Upper lobe of right lung (tissue), 1 donor: ENCODE data around the gene FGD5. TPM values are rescaled to one million over a fixed set of nuclear protein-coding genes. Genes with fewer than 3 reads are reported as not detected.

Experiments
- ATAC-seq: fragments of 200-7000 bp; cut with Tn5 transposase; one replicate; pipeline ENCODE4 v1.9.1; 2020; ENCODE audit warnings: mild to moderate bottlenecking, moderate library complexity
- DNase-seq: peaks from one replicate; pipeline ENCODE4 v3.0.0-alpha.2; 2020
- H3K27ac ChIP-seq: fragments of 200-600 bp; one replicate; pipeline ENCODE4 v1.8.0; 2022
- H3K27me3 ChIP-seq: fragments of 200-600 bp; one replicate; pipeline ENCODE4 v1.8.0; 2022; ENCODE audit warnings: mild to moderate bottlenecking
- H3K36me3 ChIP-seq: fragments of 200-600 bp; one replicate; pipeline ENCODE4 v1.8.0; 2022
- H3K4me1 ChIP-seq: fragments of 200-600 bp; one replicate; pipeline ENCODE4 v1.8.0; 2022
- H3K4me3 ChIP-seq: fragments of 200-600 bp; one replicate; pipeline ENCODE4 v1.8.0; 2022; ENCODE audit warnings: mild to moderate bottlenecking
- H3K9me3 ChIP-seq: fragments of 200-600 bp; one replicate; pipeline ENCODE4 v1.8.0; 2022
- intact Hi-C: fragments of 100-400 bp; cut with DNase I; formaldehyde crosslinking; loops from one replicate; pipeline ENCODE4 v1.11.0; 2022
- total RNA-seq: library from RNA; stranded (reverse); fragmentation: NEBNext Ultra II Directional; extraction: Animal tissue kit (Norgen Biotek cat#: 25700); gene quantifications from one replicate; pipeline ENCODE4 v1.2.1, GENCODE V29; 2021
- TF ChIP-seq, protein P1 (sequence below): fragments of 200-600 bp; IDR thresholded peaks from one replicate; pipeline ENCODE4 v1.8.0; 2022; ENCODE audit warnings: antibody characterized with exemption
- donor health status: DM: no; HTN: yes; CAD: no; lungs with severe emphysema.

FGD5 gene
- total RNA-seq, 1 donor from 2014 or later = 84.2 TPM

DNA sequence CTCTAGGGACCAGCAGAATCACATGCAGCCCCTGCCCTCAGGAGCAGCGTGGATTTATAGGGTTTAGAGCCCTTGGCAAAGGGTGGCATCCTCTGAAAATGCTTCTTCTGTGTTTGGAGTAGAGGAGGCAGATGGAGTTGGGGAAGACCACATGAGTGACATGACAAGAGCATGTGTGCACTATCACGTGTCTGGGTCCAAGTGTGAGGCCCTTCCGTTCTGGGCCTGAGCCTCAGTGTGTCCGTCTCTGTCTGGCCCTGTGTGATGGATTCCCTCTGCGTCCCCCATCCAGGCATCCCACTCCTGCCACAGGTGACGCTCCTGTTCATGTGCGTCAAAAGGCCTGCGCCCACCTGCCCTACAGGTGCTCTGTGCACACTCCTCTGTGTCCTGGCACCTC, 30.1 kb downstream of the FGD5 start:
- H3K4me3 ChIP-seq = no peak overlapping the region
- no peak for ATAC-seq
- H3K36me3 ChIP-seq = no peaks in the 10 kb centered on the region
- intact Hi-C loops = no loop called here
- H3K27me3 ChIP-seq = no peaks in the 10 kb centered on the region
- peaks cover 20% of the 10 kb centered on the region for H3K4me1 ChIP-seq
- H3K27ac ChIP-seq = peak overlapping the region; percentile 70
- TF ChIP-seq, protein P1, sequence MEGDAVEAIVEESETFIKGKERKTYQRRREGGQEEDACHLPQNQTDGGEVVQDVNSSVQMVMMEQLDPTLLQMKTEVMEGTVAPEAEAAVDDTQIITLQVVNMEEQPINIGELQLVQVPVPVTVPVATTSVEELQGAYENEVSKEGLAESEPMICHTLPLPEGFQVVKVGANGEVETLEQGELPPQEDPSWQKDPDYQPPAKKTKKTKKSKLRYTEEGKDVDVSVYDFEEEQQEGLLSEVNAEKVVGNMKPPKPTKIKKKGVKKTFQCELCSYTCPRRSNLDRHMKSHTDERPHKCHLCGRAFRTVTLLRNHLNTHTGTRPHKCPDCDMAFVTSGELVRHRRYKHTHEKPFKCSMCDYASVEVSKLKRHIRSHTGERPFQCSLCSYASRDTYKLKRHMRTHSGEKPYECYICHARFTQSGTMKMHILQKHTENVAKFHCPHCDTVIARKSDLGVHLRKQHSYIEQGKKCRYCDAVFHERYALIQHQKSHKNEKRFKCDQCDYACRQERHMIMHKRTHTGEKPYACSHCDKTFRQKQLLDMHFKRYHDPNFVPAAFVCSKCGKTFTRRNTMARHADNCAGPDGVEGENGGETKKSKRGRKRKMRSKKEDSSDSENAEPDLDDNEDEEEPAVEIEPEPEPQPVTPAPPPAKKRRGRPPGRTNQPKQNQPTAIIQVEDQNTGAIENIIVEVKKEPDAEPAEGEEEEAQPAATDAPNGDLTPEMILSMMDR = no peak
- H3K9me3 ChIP-seq = no peaks in the 10 kb centered on the region
- no peak for DNase-seq

DNA sequence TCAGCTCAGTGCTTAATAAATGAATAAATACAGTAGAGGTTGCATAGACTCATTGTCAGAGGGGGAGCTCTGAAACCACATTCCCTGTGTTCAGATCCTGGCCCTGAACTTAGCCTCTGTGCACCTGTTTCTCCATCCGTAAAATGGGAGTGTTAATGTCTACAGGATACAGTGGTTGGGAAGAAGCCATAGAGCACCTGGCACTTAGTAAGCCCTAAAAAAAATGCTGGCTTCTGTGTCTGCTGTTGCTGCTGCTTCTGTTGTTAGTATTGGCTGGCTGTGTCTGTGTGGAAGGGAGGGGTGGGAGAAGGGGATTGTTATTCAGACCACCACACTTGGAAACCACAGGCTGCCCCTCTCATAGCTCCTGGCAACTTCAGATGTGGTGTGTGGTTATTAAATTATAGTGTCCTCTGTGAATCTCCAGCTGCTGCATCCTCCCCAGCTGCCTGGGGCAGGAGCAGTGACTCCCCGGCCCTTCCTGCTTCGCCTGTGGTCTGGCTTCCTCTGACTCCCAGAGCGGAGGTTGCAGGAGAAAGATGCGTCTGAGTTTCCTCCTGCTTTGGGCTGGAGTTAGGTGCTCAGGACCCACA, 31.0 kb downstream of the FGD5 start:
- no peak for ATAC-seq
- Histone ChIP-seq H3K4me1 (peaks cover 20% of the 10 kb centered on the region), H3K27ac (peak overlapping the region; percentile 11), H3K4me3 (no peak overlapping the region), H3K36me3 (no peaks in the 10 kb centered on the region), H3K9me3 (no peaks in the 10 kb centered on the region), H3K27me3 (no peaks in the 10 kb centered on the region)
- no peak for DNase-seq
- intact Hi-C loops = no loop called here
- TF ChIP-seq, protein P1 = no peak

DNA sequence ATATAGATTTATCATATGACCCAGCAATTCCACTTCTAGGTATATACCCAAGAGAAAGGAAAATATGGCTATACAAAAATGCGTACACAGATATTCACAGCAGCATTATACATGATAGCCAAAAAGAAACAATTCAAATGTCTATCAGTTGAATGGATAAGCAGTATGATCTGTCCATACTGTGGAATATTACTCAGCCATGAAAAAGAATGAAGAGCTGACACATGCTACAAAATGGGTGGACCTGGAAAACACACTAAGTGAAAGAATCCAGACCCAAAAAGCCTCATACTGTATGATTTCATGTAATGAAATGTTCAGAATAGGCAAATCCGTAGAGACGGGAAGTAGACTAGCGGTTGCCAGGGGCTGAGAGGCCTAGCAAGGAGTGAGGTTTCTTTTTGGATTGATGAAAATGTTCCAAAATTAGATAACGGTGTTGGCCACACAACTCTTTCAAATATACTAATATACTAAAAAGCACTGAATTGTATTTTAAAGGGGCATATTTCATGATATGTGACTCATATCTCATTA, 33.4 kb downstream of the FGD5 start:
- H3K27me3 ChIP-seq = no peaks in the 10 kb centered on the region
- no peaks in the 10 kb centered on the region for H3K9me3 ChIP-seq
- no peak overlapping the region for H3K4me3 ChIP-seq
- DNase-seq (no peak), ATAC-seq (no peak)
- intact Hi-C loops = no loop called here
- TF ChIP-seq, protein P1 = no peak
- no peaks in the 10 kb centered on the region for H3K36me3 ChIP-seq
- H3K27ac ChIP-seq = peak overlapping the region; percentile 6
- H3K4me1 ChIP-seq = peaks cover 19% of the 10 kb centered on the region

DNA sequence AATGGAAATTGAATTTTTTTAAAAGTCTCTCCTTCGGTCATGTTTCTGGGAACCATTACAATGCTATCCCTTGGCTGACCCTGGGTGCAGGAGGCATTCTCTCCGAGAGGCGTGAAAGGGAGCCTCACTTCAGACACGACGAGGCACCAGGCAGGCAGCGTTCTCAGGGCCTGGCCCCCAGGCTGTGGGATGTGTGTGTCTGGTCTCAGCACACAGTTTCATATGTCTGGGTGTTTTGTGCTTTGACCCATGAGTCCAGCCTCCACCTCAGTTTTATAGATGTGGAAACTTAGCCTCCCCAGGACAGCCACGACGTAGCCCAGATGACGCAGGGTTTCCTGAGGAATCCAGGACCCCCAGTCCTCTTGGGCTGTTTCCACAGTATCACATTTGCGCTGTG, 34.0 kb downstream of the FGD5 start:
- no peak for DNase-seq
- H3K4me3 ChIP-seq = no peak overlapping the region
- no peak for ATAC-seq
- TF ChIP-seq, protein P1 = no peak
- H3K36me3 ChIP-seq = no peaks in the 10 kb centered on the region
- intact Hi-C loops = no loop called here
- H3K27me3 ChIP-seq = no peaks in the 10 kb centered on the region
- peaks cover 13% of the 10 kb centered on the region for H3K4me1 ChIP-seq
- no peaks in the 10 kb centered on the region for H3K9me3 ChIP-seq
- H3K27ac ChIP-seq = peak overlapping the region; percentile 6

DNA sequence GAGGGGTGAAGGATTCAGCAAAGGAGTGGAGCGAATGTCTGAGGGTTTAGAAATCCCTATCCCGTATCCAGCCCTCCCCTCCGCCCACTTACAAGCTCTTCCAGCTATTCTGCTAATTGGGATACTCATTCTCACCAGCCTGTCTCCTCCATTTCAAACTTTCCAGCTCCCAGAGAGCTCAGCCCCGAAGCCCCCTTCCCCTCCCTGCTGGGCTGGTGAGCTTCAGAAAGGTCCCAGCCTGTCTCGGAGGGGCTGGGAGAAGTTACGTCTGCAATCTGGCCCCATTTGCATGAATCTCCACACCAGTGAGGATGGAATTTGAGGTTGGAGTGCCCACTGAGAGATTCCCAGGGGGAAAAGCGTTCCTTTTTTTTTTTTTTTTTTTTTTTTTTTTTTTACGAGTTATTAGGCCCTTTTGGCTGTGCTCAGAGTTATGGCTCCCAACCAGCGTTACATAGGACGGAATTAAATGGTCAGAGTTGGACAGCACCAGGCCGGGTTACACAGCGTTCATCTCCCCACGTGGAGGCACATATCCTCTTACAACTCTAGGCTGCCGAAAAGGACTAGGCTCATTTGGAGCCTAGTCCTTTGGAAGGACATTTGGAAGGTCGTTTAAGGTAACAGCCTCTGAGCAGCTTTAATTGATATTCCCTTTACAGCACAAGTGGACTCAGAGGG, 34.6 kb downstream of the FGD5 start:
- TF ChIP-seq, protein P1 = no peak
- no peak for DNase-seq
- no peaks in the 10 kb centered on the region for H3K36me3 ChIP-seq
- H3K27ac ChIP-seq = no peak overlapping the region
- H3K9me3 ChIP-seq = no peaks in the 10 kb centered on the region
- no peak for ATAC-seq
- H3K4me3 ChIP-seq = no peak overlapping the region
- intact Hi-C loops = no loop called here
- H3K27me3 ChIP-seq = no peaks in the 10 kb centered on the region
- peaks cover 11% of the 10 kb centered on the region for H3K4me1 ChIP-seq
